Stimulated activated naive CD4-positive, alpha-beta T cell (primary cell): ENCODE results near the gene JCAD.
"Not testable (repeated sequence)": the region's sequence is repeated elsewhere in the genome, so short reads cannot be mapped to it uniquely, and the experiment has no call there.

Source experiments
- DNase-seq, 6 experiments: peaks; one replicate each; lab custom pipeline; 2025; lab: John Stamatoyannopoulos, UW

The JCAD gene

GRCh38 chr10:30059209-30060107 is at the start of gene JCAD:
JCAD (minus strand) TSS chr10:30059586; CDS start chr10:30047812, 11,774 bp downstream.
- DNase-seq, result peak in 4 of 6 experiments; percentile 20 to 36 (median 33)

- no peak for DNase-seq
Observed at GRCh38 chr10:30106987-30107386, 47.6 kb upstream of the JCAD start.

- DNase-seq, result no peak
Observed at GRCh38 chr10:30103595-30104320, 44.4 kb upstream of the JCAD start.

- DNase-seq, result not testable (repeated sequence)
Observed at GRCh38 chr10:30099706-30100105, 40.3 kb upstream of the JCAD start.

- no peak for DNase-seq
Observed at GRCh38 chr10:30099101-30099500, 39.7 kb upstream of the JCAD start.

- no peak for DNase-seq
Observed at GRCh38 chr10:30098629-30099028, 39.2 kb upstream of the JCAD start.

- DNase-seq, result no peak
Observed at GRCh38 chr10:30096564-30096963, 37.2 kb upstream of the JCAD start.

- DNase-seq, result no peak
Observed at GRCh38 chr10:30095631-30096422, 36.4 kb upstream of the JCAD start.

- DNase-seq, result no peak
Observed at GRCh38 chr10:30094601-30095000, 35.2 kb upstream of the JCAD start.

GRCh38 chr10:30093303-30093950 is 34.0 kb upstream of the JCAD start:
- DNase-seq, result no peak

GRCh38 chr10:30092151-30092790 is 32.9 kb upstream of the JCAD start:
- no peak for DNase-seq

GRCh38 chr10:30091136-30091535 is 31.8 kb upstream of the JCAD start:
- no peak for DNase-seq

GRCh38 chr10:30088178-30088577 is 28.8 kb upstream of the JCAD start:
- no peak for DNase-seq

- no peak for DNase-seq
Observed at GRCh38 chr10:30083934-30084333, 24.5 kb upstream of the JCAD start.

GRCh38 chr10:30081182-30081581 is 21.8 kb upstream of the JCAD start:
- no peak for DNase-seq

GRCh38 chr10:30080161-30080560 is 20.8 kb upstream of the JCAD start:
- DNase-seq, result no peak

- no peak for DNase-seq
Observed at GRCh38 chr10:30079408-30079807, 20.0 kb upstream of the JCAD start.

GRCh38 chr10:30075481-30075880 is 16.1 kb upstream of the JCAD start:
- no peak for DNase-seq

GRCh38 chr10:30074933-30075332 is 15.5 kb upstream of the JCAD start:
- no peak for DNase-seq

GRCh38 chr10:30074090-30074489 is 14.7 kb upstream of the JCAD start:
- DNase-seq, result no peak

- DNase-seq, result no peak
Observed at GRCh38 chr10:30073767-30074060, 14.3 kb upstream of the JCAD start.
